CD4-positive, alpha-beta T cell treated with Interleukin-12 subunit alpha and Interleukin-12 subunit beta, for 1 hour (primary cell): Measurements from ENCODE around the gene DDX60.
"Not testable (repeated sequence)": the region's sequence is repeated elsewhere in the genome, so short reads cannot be mapped to it uniquely, and the experiment has no call there.

ENCODE experiments used
- DNase-seq: peaks from one replicate; pipeline ENCODE4 v3.0.0-alpha.2; 2020

DDX60 gene

GRCh38 chr4:168318266-168318895 is at the start of gene DDX60:
DDX60 (minus strand) TSS chr4:168318752; CDS start chr4:168311259, 7,493 bp downstream.
- peak; percentile 91 for DNase-seq

GRCh38 chr4:168367065-168367464 is 48.5 kb upstream of the DDX60 start:
- DNase-seq: no peak

DNA sequence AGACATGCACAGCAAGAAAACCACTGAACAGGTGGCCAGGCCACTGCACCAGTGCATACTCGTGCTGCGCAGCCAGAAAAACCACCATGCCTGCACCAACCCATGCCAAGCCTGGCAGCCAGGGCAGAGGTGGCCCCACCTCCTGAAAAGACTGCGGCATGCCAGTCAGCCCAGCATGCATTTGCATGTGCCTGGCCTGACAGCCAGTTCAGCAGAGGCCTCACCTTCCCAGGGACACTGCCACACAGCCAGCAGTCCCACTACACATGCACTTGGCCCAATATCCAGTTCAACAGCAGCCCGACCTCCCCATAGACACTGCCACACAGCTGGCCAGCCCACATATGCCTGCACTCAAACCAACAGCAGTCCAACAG is 43.5 kb upstream of the DDX60 start:
- DNase-seq: no peak

DNA sequence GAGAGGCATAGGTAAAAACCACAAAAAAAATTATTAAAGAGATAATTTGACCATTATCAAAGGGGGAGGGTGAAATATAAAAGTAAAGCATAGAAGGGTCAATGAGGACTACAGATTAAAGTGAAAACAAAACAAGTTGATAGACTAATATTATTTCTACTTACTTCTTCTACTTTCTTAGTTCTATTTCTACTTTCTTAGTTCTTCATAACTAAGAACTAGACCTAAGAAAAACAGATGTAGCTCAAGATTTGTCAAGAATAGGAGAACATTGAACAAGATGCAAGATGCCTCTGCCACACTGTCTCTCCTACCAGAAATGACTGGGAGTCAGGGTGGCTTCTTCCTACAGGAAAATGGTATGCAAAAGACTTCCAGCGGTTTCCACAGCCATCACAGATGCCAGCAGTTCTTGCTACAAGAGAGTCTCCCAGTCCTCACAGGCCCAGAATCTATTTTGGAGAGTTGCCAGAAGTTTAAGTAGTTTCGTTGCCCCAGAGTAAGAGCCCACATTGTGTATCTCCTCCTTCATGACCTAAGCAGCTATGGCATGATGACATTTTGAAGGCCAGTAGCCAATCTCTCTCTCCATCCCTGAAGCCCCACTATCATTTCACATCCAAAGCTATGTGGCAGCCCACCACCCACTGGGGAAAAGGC is 42.9 kb upstream of the DDX60 start:
- no peak for DNase-seq

- no peak for DNase-seq
Measured at GRCh38 chr4:168360271-168360670, 41.7 kb upstream of the DDX60 start.

DNA sequence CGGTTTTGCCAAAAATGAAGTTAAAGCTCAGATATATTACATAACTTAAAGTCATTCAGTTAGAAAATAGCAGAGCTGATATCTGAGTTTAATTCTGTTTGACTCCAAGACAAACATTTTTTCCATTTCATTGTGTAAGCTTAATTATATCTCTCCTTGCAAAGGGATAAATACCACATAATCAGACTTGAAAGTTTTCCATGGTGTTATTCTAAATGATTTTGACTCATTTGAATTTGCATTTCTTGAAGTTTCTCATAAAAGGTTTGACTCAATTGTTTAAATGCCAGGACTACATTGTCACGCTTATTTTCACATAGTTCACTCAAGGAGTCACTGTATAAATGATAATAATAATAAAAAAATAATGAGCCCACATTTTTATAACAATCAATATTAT is 39.4 kb upstream of the DDX60 start:
- DNase-seq: no peak

DNA sequence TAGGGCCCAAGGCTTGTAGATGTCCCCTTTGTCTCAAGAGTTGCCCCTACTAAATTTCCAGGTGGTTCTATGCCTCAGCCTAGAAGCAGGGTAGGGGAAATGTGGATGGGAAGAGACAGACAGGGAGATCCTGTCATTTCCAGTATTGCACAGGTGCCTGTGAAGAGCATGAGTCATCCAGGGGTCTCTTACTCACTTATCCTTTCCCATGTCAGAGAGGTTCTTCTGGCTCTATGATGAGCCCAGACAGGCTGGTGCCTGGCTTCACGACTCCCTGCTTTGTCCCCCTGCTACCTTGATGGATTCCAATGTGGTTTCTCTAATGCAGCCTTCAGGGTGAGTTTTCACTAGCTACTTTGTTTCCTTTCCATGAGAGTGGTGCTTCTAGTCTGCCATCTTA is 35.2 kb upstream of the DDX60 start:
- DNase-seq: no peak

DNA sequence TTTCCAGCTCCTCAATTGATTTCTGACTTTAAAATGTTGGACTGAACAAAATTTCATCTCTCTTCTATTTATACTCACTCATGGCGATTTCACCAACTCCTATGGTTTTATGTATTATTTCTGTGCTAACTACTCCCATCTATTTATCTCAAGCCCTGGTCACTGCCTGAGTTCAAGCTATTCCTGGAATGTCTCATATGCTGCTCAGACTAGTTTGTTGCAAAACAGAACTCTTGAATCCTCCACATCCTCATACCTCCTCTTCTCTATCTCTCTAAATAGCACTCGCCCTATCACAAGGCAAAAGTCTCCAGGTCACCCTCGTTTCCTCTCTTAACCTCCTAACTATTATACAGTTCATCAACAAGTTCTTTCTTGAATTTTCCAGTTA is 19.0 kb upstream of the DDX60 start:
- DNase-seq: no peak

- DNase-seq: no peak
Measured at GRCh38 chr4:168336837-168337549, 18.4 kb upstream of the DDX60 start.

DNA sequence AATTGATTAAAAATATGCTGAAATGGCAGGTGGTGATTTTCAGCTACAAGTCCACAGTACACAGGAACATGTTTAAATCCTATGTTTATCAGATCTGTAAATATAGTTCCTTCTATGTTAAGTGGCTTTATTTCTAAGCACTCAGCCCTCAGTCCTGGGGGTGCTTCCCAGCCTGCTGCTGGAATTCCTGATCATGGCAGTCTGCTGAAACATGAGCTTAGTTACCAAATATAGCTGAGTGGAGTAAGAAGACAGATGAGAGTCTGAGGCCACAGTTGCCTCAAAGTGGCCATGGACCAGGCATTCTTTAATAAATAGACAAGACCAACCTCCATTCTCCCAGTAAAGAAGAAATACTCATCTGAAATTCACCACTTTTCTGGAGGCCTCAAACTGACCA is 17.1 kb upstream of the DDX60 start:
- DNase-seq: no peak

GRCh38 chr4:168334053-168334452 is 15.5 kb upstream of the DDX60 start:
- DNase-seq: no peak

- not testable (repeated sequence) for DNase-seq
Measured at GRCh38 chr4:168330575-168330974, 12.0 kb upstream of the DDX60 start.

GRCh38 chr4:168325591-168325990 is 7.0 kb upstream of the DDX60 start:
- DNase-seq: no peak

- no peak for DNase-seq
Measured at GRCh38 chr4:168321006-168321405, 2.5 kb upstream of the DDX60 start.

DNA sequence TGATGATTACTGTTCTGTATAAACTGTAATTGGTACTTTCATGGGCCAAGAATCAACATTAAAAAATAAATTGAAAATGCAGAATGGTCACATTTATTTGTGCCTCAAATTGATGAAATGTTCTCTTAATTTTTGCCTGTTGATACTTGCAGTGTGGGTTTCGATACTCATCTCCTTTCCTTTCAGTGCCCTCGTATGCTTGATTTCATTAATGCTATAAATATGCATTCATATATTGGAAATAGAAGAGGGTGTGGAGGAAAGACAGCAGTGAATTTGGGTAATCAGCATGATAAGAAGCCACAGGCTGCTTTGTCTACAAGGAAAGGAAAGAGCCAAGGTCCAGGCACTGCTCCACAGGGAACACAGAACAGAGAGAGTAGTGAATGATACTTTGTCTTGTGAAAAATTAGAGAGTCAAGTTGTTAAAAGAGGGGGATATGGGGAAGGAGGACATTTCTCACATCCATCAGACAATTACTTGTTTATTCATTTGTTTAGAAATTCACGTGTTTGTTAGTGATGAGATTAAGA is 1.0 kb upstream of the DDX60 start:
- DNase-seq: no peak

GRCh38 chr4:168317621-168318020 is 931 bp downstream of the DDX60 start:
- DNase-seq: peak; percentile 23

- no peak for DNase-seq
Measured at GRCh38 chr4:168309781-168310180, 8.8 kb downstream of the DDX60 start.

DNA sequence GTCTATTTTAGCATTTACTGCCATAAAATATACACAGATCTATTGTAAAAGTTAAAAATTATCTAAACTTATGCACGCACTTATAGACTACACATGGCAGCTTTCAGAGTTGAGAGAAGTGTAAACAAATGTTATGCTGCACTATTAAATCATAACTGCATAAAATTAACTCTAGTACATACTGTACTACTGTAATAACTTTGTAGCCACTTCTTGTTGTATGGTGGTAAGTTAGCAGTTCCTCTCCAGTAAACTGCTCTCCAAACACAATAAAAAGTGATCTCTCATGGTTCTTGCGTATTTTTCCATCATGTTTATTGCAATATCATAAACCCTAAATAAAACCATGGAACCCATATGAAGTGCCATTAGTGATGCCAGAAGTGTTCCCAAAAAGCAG is 9.6 kb downstream of the DDX60 start:
- no peak for DNase-seq

DNA sequence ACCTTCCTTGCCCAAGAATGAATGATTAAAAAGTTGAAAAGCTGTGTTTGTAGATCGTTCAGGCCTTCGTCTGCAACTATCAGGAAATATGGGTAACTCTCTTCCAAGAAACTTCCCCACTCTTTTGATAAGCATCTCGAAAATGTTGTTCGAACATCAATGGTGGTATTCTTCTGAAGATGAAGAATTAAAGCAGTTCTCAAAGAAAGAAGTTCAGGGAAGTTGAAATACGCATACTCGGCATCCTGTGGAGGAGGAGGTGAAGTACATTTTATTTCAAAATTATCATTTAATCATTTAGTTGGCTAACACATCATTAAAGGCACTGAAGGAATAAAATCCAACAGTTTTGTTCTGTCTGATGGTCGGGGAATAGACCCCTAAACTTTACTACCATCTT is 12.1 kb downstream of the DDX60 start:
- DNase-seq: no peak

- DNase-seq: no peak
Measured at GRCh38 chr4:168304744-168305459, 13.7 kb downstream of the DDX60 start.

GRCh38 chr4:168303430-168303829 is 15.1 kb downstream of the DDX60 start:
- not testable (repeated sequence) for DNase-seq

GRCh38 chr4:168293386-168293975 is 25.1 kb downstream of the DDX60 start:
- no peak for DNase-seq

- no peak for DNase-seq
Measured at GRCh38 chr4:168291242-168291641, 27.3 kb downstream of the DDX60 start.
